Raji (cell line): ENCODE data around the gene OXSR1.

Experiments
- POLR2A ChIP-seq: IDR thresholded peaks from 2 replicates; pipeline ENCODE4 v1.6.1; 2011; ENCODE audit warnings: low read depth, low read length, control low read depth; ENCODE audit not compliant: insufficient read depth

OXSR1 gene

DNA sequence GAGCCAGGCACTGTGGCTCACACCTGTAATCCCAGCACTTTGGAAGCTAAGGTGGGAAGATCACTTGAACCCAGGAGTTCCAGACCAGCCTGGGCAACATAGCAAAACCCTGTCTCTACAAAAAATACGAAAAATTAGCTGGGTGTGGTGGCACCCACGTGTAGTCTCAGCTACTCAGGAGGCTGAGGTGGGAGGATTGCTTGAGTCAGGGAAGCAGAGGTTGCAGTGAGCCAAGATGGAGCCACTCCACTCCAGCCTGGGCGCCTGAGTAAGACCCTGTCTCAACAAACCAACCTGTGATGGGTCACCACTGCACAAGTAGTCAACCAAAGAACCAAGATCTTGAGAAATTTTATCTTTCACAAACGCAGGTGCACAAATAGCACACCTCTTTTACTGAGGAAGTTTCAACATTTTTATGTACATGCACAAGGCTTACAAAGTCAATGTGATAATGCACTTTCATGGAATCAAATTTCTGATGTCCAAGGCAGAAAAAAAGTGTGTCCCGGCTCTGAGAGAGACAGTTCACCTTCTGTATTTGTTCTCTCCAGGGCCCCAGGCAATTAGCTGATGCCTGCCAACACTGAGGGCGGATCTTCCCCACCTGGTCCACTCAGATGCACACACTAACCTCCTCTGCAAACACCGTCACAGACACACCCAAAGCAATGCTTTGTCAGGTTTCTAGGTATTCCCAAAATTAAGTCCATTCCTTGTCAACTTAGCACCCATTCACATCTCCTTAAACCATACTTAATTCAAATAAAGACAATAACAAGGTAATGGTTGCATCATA lies 40.8 kb upstream of the OXSR1 start:
- no peak for TF ChIP-seq POLR2A

DNA sequence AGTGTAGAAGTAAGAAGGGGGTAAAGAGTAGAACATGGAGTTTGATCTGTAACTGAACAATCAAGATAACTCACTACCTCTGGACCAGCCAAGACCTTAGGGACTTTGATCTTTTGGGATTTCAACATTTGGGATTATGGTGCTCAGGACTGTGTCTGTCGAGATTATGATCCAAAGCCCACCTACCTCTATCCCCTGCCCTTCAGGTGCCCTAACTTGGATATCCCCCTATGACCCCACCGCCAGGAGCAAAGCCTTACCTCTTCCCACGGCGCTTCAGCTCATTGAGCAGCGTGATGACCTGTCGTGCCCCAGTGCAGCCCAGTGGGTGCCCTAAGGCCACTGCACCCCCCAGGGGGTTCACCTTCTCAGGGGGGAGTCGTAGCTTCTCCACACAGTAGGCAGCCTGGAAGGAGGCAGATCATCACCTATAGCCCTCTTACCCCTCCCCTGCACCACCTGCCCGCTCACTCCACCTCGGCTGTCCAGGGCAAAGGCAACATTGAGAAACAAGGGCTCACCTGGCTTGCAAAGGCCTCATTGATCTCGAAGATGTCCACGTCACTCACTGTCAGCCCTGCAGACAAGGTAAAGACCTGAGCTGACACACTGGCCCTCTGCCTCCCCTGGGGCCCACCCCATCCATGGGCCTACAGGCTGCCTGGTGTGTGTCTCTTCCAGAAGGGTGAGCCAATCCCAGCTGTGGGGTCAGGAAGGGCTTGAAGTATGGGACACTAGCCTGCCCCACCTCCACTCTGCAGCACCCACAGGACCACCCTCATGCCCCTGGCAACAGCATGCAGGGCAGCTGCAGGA lies 39.8 kb upstream of the OXSR1 start:
- TF ChIP-seq POLR2A: no peak

DNA sequence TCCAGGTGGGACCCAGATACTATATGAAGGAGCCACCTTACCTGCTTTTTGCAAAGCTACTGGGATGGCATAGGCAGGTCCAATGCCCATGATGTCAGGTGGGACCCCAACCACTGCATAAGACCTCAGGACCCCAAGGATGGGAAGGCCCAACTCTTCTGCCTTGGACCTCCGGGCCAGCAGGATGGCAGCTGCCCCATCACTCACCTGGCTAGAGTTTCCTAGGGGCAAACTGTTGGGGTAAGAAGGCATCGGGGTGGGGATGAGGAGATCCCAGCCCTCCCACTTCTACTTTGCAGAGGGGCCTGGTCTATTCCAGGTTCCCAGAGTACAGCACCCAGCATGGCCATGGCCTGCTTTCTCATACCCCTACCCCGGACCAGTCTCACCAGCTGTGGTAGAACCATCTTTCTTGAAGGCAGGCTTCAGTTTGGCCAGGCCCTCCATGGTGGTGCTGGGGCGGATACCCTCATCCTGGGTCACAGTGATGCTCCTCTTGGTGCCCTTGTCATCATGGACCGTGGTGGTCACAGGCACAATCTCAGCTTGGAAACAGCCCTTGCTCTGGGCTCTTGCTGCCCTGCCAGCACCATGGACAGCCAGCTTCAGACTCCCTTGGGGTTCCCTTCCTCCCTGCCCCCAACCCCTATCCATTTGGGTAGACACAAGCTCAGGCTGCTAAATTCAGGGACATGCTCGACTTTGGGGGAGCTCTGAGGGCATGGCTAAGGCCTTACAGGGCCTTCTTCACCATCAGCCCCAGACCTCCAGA lies 39.0 kb upstream of the OXSR1 start:
- no peak for TF ChIP-seq POLR2A

DNA sequence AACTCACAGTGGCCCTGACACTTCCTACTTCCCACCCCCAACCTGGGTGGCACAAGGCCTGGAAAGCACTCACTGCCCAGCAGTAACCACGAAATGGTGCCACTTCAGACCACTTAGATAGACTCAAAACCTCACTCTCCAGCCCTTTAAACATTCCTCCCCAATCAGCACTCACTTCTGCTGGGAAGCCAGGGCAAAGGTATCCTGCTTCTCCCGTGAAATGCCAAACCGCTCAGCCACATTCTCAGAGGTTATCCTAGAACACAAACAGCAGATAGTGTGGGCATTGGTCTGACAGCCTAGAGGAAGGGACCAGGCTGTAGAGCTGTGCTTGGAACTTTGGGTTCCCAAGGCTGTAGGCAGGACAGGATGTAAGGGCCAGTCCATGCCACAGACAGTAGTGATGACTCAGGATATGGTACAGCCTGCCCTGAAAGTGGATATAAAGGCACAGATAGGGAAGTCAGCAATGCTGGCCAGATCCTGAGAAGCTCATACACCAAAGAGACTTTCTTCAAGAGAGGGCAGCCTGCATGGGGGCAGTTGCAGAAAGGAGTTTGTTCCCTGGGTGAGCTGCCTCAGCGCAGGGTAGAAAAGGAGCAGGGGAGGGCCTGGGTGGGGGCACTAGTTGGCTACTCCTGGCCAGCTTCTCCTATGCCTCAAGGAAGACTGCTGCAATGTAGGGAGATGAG lies 37.6 kb upstream of the OXSR1 start:
- TF ChIP-seq POLR2A: no peak

DNA sequence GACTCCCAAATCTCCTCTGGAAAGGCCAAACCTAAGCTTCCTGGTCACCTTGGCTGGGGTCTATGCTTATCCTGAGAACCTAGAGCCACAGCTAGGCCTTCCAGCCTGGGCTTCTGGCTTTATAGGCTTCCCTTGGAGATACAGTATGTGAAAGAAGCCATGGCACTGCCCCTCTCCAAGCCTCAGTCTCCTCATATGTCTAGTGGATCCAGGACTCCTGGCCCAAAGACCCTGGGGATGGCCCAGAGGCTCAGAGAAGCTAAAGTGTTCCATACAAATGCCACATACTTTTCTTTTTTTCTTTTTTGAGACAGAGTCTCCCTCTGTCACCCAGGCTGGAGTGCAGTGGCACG lies 37.1 kb upstream of the OXSR1 start:
- no peak for TF ChIP-seq POLR2A

DNA sequence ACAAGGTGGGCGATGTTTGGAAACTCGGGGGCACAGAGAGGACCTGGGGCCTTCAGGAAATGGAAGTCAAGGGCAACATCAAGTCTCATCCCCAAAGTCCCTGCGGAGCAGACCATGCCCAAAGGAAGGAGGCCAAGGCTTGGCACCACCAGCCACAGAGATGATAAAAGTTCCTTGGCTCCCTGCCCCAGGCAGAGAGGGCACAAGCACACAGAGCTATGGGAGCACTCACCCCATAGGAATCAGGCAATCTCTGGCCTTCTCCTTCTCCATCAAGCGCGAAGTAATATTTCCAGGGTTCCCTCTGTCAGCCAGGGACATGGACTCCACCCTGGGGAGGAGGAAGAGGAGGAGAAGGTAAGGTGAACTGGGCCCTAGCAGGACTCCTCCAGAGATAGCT lies 36.3 kb upstream of the OXSR1 start:
- no peak for TF ChIP-seq POLR2A

DNA sequence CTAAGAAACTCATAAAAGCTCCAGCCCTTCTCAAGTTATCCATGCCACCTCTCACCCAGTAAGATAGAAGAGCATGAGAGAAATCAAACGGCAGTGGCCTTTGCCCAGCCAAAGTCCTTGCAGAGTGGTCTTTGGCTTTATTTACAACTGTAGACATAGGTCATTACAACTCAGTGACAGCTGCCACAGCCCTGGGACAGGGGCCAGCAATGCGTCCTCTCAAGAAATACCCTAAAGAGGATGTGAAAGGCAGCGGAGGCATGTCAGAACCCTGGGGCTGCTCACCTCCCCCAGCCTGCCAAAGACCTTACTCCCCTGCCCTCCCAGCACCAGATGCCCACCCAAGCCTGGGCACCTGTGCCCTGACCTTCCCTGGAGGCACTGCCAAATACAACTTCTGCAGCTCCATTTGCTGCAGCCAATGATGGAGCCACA lies 34.7 kb upstream of the OXSR1 start:
- no peak for TF ChIP-seq POLR2A

DNA sequence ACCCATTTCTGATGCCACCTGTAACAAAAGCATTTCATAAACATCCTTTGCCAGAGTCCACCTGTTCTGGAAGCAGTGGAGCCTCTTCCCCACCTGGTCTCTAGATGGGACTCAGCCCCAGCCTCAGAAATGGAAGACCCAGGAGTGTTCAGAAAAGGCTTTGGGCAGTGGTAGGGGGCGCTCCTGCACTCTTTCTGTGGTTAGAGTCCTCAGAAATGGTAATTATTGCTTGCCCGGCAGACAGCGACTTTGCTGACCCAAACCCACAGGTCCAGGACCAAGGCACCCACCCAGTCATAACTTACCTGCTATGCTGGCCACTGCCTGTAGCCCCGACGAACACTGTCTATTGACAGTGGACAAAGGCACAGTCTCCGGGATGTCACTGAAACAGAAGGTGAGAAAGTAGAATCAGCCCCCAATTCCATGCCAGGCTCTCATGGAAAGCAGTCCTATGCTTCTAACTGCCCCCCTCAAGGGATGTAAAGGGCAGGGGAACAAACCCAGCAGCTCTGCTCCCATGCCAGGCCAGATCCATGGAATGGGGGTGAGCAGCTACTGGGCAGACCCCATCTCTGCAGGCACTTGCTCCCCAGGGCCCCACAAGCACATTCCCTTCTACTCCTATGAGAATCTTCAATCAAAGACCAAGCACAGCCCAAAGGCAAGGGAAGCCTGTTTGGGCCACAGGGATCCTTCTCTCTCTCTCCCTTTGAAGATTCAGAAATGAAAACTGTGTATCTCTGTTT lies 33.5 kb upstream of the OXSR1 start:
- no peak for TF ChIP-seq POLR2A

DNA sequence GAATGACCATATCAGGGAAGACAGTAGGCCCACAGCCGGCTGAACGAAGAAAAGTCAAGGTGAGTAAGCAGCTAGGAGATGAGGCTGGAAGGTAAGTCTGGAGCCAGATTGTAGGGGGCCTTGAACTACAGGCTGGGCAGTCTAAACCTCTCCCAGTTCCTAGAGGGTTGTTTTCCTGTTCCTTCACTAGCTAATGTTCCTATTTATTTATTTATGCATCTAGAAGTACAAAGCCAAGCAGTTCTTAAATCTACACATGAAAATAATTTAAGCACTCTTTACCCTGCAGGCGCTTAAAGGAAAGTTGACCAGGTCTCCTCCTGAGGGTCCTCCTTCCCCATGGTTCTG lies 32.2 kb upstream of the OXSR1 start:
- TF ChIP-seq POLR2A: no peak

DNA sequence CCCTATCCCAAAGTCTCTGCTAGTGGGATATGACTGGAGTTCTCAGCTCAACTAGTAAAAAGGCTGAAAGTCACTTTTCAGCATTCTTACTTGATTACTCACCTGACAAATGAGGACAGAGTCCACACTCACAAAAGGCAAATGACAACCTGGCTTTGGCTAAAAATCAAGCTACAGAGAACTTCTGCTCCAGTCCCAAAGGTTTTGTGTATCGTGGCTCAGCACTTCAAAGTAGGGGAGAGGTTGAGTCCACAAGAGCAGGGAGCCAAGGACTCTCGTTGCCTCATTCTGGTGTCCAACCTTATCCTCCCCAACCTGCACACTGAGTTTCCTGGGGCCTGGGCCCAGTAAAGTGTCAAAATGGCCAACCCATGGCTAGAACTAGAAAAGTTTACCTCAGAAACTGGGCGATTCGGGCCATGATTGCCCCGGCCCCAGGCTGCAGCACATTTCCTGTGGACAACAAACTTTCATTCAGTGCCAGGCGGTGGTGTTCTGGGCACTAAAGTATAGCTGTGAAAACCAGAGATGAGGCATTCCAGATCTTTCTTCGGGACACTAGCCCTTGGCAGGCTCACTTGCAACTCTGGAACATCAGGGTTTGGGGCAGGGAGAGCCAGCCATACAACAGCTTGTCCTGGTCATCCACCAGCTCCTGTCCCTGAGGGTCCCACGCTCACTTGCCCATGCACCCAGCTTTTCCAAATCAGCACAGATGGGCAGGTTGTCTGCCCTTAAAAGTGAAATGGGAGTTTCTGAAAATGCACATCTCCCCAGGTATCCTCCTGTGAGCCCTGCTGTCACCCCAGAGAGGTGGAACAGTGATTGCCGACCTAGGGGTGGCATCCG lies 31.6 kb upstream of the OXSR1 start:
- no peak for TF ChIP-seq POLR2A

DNA sequence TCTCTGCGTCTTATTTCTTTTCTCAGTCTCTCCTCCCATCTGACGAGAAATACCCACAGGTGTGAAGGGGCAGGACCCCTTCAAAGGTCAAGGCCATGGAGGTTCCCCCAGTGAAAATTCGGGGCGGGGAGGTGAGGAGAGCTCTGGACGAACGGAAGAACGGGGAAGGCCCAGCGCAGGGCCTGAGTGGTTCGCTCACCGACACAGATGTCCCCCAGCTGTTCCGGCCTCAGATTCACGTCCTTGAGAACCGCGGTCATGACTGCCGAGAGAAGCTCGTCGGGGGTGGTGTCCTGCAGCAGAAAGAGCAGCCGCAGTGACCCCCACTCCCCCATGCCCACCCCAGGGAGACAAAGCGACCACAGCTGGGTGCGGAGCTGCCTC lies 29.0 kb upstream of the OXSR1 start:
- no peak for TF ChIP-seq POLR2A

DNA sequence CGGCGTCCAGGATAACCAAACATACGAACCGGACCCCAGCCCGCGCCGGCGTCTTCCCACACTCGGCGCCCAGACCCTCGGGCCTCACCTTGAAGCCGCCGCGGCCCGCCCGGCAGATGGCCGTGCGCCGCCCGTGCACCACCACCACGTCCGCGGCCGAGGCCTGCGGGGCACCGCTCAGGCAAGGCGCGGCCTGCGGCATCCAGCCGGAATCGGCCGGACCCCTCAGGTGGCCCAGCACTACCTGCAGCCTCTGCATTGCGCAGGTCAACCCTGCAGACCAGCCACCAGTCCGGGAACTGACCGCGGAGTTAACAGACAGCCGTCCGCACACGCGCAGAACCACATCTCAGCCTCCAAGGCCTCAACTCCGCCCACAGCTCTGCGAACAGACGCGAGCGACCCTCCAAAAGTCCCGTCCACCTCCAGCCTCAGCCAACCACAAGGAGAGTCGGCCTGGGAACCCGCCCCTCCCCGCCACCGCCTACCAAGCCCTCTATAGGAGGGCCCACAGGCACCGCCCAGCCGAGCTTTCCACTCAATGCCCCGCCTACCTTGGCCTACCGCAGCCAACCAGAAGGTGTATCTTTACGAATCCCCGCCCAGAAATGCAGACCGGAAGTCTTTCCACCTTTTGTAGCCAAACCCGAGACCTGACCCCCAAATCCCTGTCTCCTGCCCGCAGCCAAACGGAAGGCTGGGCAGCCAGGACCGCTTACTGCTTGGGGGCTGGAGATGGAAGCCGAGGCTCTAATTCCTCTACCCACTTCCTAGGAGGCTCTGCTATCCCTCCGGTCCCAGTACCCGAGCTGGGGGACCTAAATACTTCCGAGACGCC lies 28.3 kb upstream of the OXSR1 start, which contains the start of gene ACAA1:
Gene ACAA1 (minus strand): TSS at position 351 of the 838 bp plus-strand sequence. CDS start 92 bp downstream, at position 259.
- TF ChIP-seq POLR2A: peak; percentile 86
